Panc1 (cell line): ENCODE data around the gene RRM1. TPM values are rescaled to one million over a fixed set of nuclear protein-coding genes. Genes with fewer than 3 reads are reported as not detected.

Experiments
- ATAC-seq: fragments of 200-7000 bp; cut with Tn5 transposase; 2 replicates; pipeline ENCODE4 v1.9.1; 2020; ENCODE audit warnings: mild to moderate bottlenecking, moderate library complexity
- BruUV-seq: library from RNA; stranded (reverse); fragments of 400-500 nt; replicated peaks from 2 replicates; lab custom pipeline; 2021; lab: Mats Ljungman, UMichigan
- CTCF ChIA-PET: fragments of 300-600 bp; sonication (Branson Sonifier 250); formaldehyde crosslinking; loops from one replicate; lab custom pipeline; 2022; ENCODE audit warnings: antibody characterized with exemption; lab: Charles Lee
- POLR2A ChIA-PET: fragments of 300-600 bp; sonication (Branson Sonifier 250); formaldehyde crosslinking; loops from one replicate; lab custom pipeline; 2022; ENCODE audit warnings: antibody characterized with exemption; lab: Charles Lee
- DNase-seq: peaks from one replicate; pipeline ENCODE4 v3.0.0-alpha.2; 2010; ENCODE audit warnings: low read depth, low spot score
- H3K27ac ChIP-seq: 2 replicates; pipeline ENCODE4 v1.5.1; 2011; ENCODE audit warnings: mild to moderate bottlenecking, low read length, inconsistent platforms
- H3K27me3 ChIP-seq: fragments of 200-500 bp; sonication (Bioruptor generic); 2 replicates; pipeline ENCODE4 v1.6.0; 2014; ENCODE audit warnings: low read length, inconsistent platforms; ENCODE audit not compliant: control insufficient read depth, insufficient read depth
- H3K36me3 ChIP-seq: fragments of 200-500 bp; sonication (Bioruptor generic); 2 replicates; pipeline ENCODE4 v1.5.1; 2014; ENCODE audit warnings: inconsistent platforms, mild to moderate bottlenecking, low read length, moderate library complexity; ENCODE audit not compliant: control insufficient read depth, insufficient read depth
- H3K4me1 ChIP-seq: 2 replicates; pipeline ENCODE4 v1.5.1; 2011; ENCODE audit warnings: inconsistent platforms, mild to moderate bottlenecking, low read length, moderate library complexity; ENCODE audit not compliant: control insufficient read depth, insufficient read depth
- H3K4me3 ChIP-seq, 2 experiments: 2 replicates each; pipeline ENCODE4 v1.5.1; 2011 to 2012; ENCODE audit warnings: low read depth in 2 of 2, low read length in 2 of 2, mild to moderate bottlenecking in 2 of 2, inconsistent platforms in 1 of 2, moderate library complexity in 1 of 2
- H3K9me3 ChIP-seq: fragments of 200-500 bp; sonication (Bioruptor generic); 2 replicates; pipeline ENCODE4 v1.5.1; 2014; ENCODE audit warnings: low read depth, mild to moderate bottlenecking, inconsistent platforms, low read length, moderate library complexity; ENCODE audit not compliant: control insufficient read depth, insufficient read depth
- CTCF ChIP-seq: fragments of 450-650 bp; IDR thresholded peaks from 2 replicates; pipeline ENCODE4 v1.5.1; 2017; ENCODE audit warnings: mild to moderate bottlenecking
- POLR2AphosphoS5 ChIP-seq: IDR thresholded peaks from 2 replicates; pipeline ENCODE4 v1.6.1; 2012; ENCODE audit warnings: mild to moderate bottlenecking, low read depth, low read length, moderate library complexity
- REST ChIP-seq, 2 experiments: IDR thresholded peaks; 2 replicates each; pipeline ENCODE4 v1.6.1; 2011 to 2012; ENCODE audit warnings: low read depth in 2 of 2, control low read depth in 1 of 2, low read length in 1 of 2, mild to moderate bottlenecking in 1 of 2, moderate library complexity in 1 of 2; ENCODE audit not compliant: insufficient read depth in 1 of 2
- SIN3A ChIP-seq: IDR thresholded peaks from 2 replicates; pipeline ENCODE4 v1.6.1; 2012; ENCODE audit warnings: low read depth, mild to moderate bottlenecking, low read length, moderate library complexity, borderline replicate concordance; ENCODE audit not compliant: insufficient read depth
- TCF7L2 ChIP-seq: IDR thresholded peaks from 2 replicates; pipeline ENCODE4 v1.6.1; 2011; ENCODE audit warnings: mild to moderate bottlenecking, low read depth, low read length, inconsistent platforms
- in situ Hi-C: cut with HindIII; loops from 2 replicates; pipeline ENCODE4 v1.10.0; 2016; ENCODE audit warnings: low sequenced_read_pairs, low pct_unique_long_range_greater_than_20kb
- intact Hi-C: fragments of 100-400 bp; cut with micrococcal nuclease; formaldehyde crosslinking; loops from one replicate; pipeline ENCODE4 v1.10.0; 2022; ENCODE audit not compliant: unreplicated experiment
- total RNA-seq: library from RNA; stranded (reverse); gene quantifications from one replicate; pipeline ENCODE4 v1.2.1, GENCODE V29; 2021; ENCODE audit not compliant: unreplicated experiment

Gene RRM1
- total RNA-seq, 1 experiment from 2014 or later = 143 TPM

GRCh38 chr11:4098026-4098621 is 3.5 kb downstream of the RRM1 start:
- CTCF ChIA-PET = no interaction called here

GRCh38 chr11:4102711-4103110 is 8.1 kb downstream of the RRM1 start:
- Histone ChIP-seq H3K36me3 (peaks cover 9% of the 10 kb centered on the region), H3K27me3 (no peaks in the 10 kb centered on the region), H3K4me3 (no peak overlapping the region), H3K9me3 (no peaks in the 10 kb centered on the region), H3K4me1 (no peaks in the 10 kb centered on the region; the same call in 1 of the 2 replicates), H3K27ac (no peak overlapping the region)
- intact Hi-C loops (no loop called here), in situ Hi-C loops (loop anchor here (10.0 kb wide), 1 partner anchor 418 kb away; no protein-coding TSS in a partner anchor)
- no peak for ATAC-seq
- DNase-seq = no peak
- TF ChIP-seq TCF7L2 (no peak), POLR2AphosphoS5 (no peak), CTCF (no peak), SIN3A (no peak), REST (IDR thresholded peaks at IDR 0.05; ENCODE audit: insufficient read depth in 1 of 2, low read depth in 2 of 2, low read length in 1 of 2) (no peak)
- CTCF ChIA-PET = no interaction called here
- BruUV-seq = no TSS peak
- POLR2A ChIA-PET = interaction anchor here (0.7 kb wide), 1 partner anchor 1575 kb away, joined by 7 read pairs; no protein-coding TSS in a partner anchor

More at GRCh38 chr11:4098026-4098621, 3.5 kb downstream of the RRM1 start:
- Histone ChIP-seq H3K36me3 (0 out of 2 replicates have a peak, but pooled peaks cover 2% of the 10 kb centered on the region), H3K27me3 (no peaks in the 10 kb centered on the region), H3K9me3 (no peaks in the 10 kb centered on the region), H3K4me1 (peaks cover 3% of the 10 kb centered on the region; the same call in 1 of the 2 replicates), H3K4me3 (no peak overlapping the region), H3K27ac (no peak overlapping the region)
- in situ Hi-C loops (no loop called here), intact Hi-C loops (no loop called here)
- DNase-seq (no peak), ATAC-seq (no peak)
- no TSS peak for BruUV-seq
- POLR2A ChIA-PET = no interaction called here
- TF ChIP-seq TCF7L2 = no peak
- TF ChIP-seq POLR2AphosphoS5 = no peak
- TF ChIP-seq REST (IDR thresholded peaks at IDR 0.05; ENCODE audit: insufficient read depth in 1 of 2, low read depth in 2 of 2, low read length in 1 of 2) = no peak
- TF ChIP-seq CTCF = no peak
- no peak for TF ChIP-seq SIN3A
